MM.1S (cell line): Measurements from ENCODE around the gene SLCO4A1.

ENCODE experiments used
- DNase-seq: peaks from one replicate; pipeline ENCODE4 v3.0.0-alpha.2; 2015
- H2AFZ ChIP-seq: fragments of 300-600 bp; sonication (generic); 2 replicates; pipeline ENCODE4 v1.6.0; 2016; ENCODE audit warnings: antibody characterized with exemption, low read length
- H3F3A ChIP-seq: fragments of 300-600 bp; sonication (generic); 2 replicates; pipeline ENCODE4 v1.6.1; 2016; ENCODE audit warnings: mild to moderate bottlenecking, antibody characterized with exemption, low read length, moderate library complexity, mixed read lengths; ENCODE audit not compliant: insufficient read depth
- H3K27ac ChIP-seq: fragments of 300-600 bp; sonication (generic); 2 replicates; pipeline ENCODE4 v1.5.1; 2016; ENCODE audit warnings: mild to moderate bottlenecking, low read length
- H3K27me3 ChIP-seq: fragments of 300-600 bp; sonication (generic); replicated peaks from 2 replicates; pipeline ENCODE4 v1.6.0; 2016; ENCODE audit warnings: low read length; ENCODE audit not compliant: insufficient read depth
- H3K36me3 ChIP-seq: fragments of 300-600 bp; sonication (generic); replicated peaks from 2 replicates; pipeline ENCODE4 v1.6.1; 2016; ENCODE audit warnings: mild to moderate bottlenecking, low read length, mixed read lengths; ENCODE audit not compliant: insufficient read depth
- H3K4me1 ChIP-seq: fragments of 300-600 bp; sonication (generic); 2 replicates; pipeline ENCODE4 v1.6.1; 2016; ENCODE audit warnings: low read length, mixed read lengths
- H3K4me2 ChIP-seq: fragments of 300-600 bp; sonication (generic); 2 replicates; pipeline ENCODE4 v1.6.0; 2016; ENCODE audit warnings: low read depth, low read length
- H3K4me3 ChIP-seq: fragments of 300-600 bp; sonication (generic); 2 replicates; pipeline ENCODE4 v1.5.1; 2016; ENCODE audit warnings: low read length, mixed read lengths
- H3K79me2 ChIP-seq: fragments of 300-600 bp; sonication (generic); 2 replicates; pipeline ENCODE4 v1.6.1; 2016; ENCODE audit warnings: mixed run types, low read length, mixed read lengths
- H3K9ac ChIP-seq: fragments of 300-600 bp; sonication (generic); 2 replicates; pipeline ENCODE4 v1.6.1; 2016; ENCODE audit warnings: low read length, mixed read lengths
- H3K9me2 ChIP-seq: fragments of 300-600 bp; sonication (generic); replicated peaks from 2 replicates; pipeline ENCODE4 v1.6.1; 2016; ENCODE audit warnings: mild to moderate bottlenecking, low read length, mixed read lengths; ENCODE audit not compliant: insufficient read depth
- H3K9me3 ChIP-seq: fragments of 300-600 bp; sonication (generic); replicated peaks from 2 replicates; pipeline ENCODE4 v1.6.1; 2016; ENCODE audit warnings: mild to moderate bottlenecking, low read length, mixed read lengths; ENCODE audit not compliant: insufficient read depth
- H4K20me1 ChIP-seq: fragments of 300-600 bp; sonication (generic); 2 replicates; pipeline ENCODE4 v1.6.1; 2016; ENCODE audit warnings: mild to moderate bottlenecking, low read length, moderate library complexity, mixed read lengths; ENCODE audit not compliant: insufficient read depth
- CTCF ChIP-seq: fragments of 300-600 bp; sonication (generic); IDR thresholded peaks from 2 replicates; pipeline ENCODE4 v1.5.1; 2016; ENCODE audit warnings: antibody characterized with exemption, low read length, mixed read lengths
- EZH2 ChIP-seq: fragments of 300-600 bp; sonication (generic); optimal IDR thresholded peaks from 2 replicates; pipeline ENCODE3; 2017; ENCODE audit warnings: low read depth, mild to moderate bottlenecking, antibody characterized with exemption, low read length, mixed read lengths
- EZH2phosphoT487 ChIP-seq: fragments of 300-600 bp; sonication (generic); IDR thresholded peaks from 2 replicates; pipeline ENCODE4 v1.6.1; 2018; ENCODE audit warnings: antibody characterized with exemption, low read length

SLCO4A1 gene

DNA sequence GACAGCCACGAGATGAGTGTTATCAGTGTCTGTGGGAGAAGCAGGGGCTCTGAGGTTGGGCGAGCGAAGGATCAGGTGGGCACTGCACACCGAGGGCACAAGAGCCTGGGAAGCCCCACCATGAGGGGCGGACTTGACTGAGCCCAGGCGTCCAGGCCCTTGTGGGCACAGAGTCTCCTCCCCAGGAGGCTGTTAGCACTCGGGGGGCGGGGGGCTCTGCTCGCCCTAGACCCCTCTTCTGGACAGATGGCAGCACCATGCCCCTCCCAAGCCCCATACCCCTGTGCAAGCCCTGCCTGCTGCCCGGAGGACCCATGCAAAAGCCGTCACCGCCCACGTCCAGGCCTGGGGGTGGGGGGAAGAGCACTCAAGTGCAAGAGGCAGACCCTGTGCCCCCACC, 21.7 kb upstream of the SLCO4A1 start:
- Histone ChIP-seq H3K4me3 (no peak overlapping the region), H3K36me3 (no peaks in the 10 kb centered on the region), H3K9ac (no peak overlapping the region), H2AFZ (no peak overlapping the region), H3K9me2 (no peaks in the 10 kb centered on the region), H3F3A (no peaks in the 10 kb centered on the region), H3K4me1 (peaks cover 11% of the 10 kb centered on the region), H3K27me3 (peaks cover 30% of the 10 kb centered on the region), H3K27ac (no peak overlapping the region), H3K79me2 (no peaks in the 10 kb centered on the region), H3K9me3 (no peaks in the 10 kb centered on the region), H4K20me1 (no peaks in the 10 kb centered on the region), H3K4me2 (no peak overlapping the region)
- no peak for DNase-seq
- no peak for TF ChIP-seq EZH2
- no peak for TF ChIP-seq EZH2phosphoT487
- no peak for TF ChIP-seq CTCF

- Histone ChIP-seq H4K20me1 (no peaks in the 10 kb centered on the region), H3K9ac (no peak overlapping the region), H3K9me2 (no peaks in the 10 kb centered on the region), H3K9me3 (no peaks in the 10 kb centered on the region), H3F3A (no peaks in the 10 kb centered on the region), H3K36me3 (no peaks in the 10 kb centered on the region), H3K4me2 (no peak overlapping the region), H3K27ac (no peak overlapping the region), H3K79me2 (no peaks in the 10 kb centered on the region), H3K4me3 (no peak overlapping the region), H3K27me3 (peaks cover 21% of the 10 kb centered on the region), H2AFZ (no peak overlapping the region), H3K4me1 (peaks cover 11% of the 10 kb centered on the region)
- no peak for DNase-seq
- TF ChIP-seq EZH2 (no peak), EZH2phosphoT487 (no peak), CTCF (no peak)
Measured at GRCh38 chr20:62621251-62622110, 20.8 kb upstream of the SLCO4A1 start.

DNA sequence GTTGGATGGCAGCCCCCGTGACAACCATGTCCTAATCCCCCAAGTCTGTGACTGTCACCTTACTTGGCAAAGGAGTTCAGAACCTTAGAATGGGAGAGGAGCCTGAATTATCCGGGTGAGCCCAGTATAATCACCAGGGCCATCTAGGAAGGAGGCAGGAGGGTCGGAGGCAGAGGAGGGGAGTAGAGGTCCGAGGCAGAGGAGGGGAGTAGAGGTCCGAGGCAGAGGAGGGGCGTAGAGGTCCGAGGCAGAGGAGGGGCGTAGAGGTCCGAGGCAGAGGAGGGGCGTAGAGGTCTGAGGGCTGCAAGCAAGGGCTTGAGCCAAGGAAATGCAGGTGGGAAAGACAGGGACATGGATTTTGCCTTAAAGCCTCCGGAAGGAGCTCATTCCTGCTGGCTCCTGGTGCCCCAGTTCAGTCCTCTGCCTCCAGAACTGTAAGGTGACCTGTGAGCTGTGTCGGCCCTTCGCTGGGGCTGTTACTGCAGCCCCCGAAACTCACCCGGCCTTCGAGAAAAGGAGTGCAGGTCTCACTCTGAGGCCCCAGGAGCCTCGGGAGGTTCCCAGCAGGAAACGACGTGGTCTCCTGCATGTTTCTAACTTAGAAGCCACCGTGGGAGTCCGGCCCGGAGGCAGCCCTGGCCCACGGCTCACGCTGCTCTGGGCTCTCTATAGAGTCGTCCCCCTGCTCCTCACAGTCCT, 20.0 kb upstream of the SLCO4A1 start:
- no peak overlapping the region for H3K4me2 ChIP-seq
- H3K9me2 ChIP-seq: no peaks in the 10 kb centered on the region
- H3F3A ChIP-seq: no peaks in the 10 kb centered on the region
- no peaks in the 10 kb centered on the region for H3K9me3 ChIP-seq
- DNase-seq: no peak
- TF ChIP-seq EZH2: no peak
- TF ChIP-seq EZH2phosphoT487: no peak
- TF ChIP-seq CTCF: no peak
- H3K4me3 ChIP-seq: no peak overlapping the region
- H3K27ac ChIP-seq: no peak overlapping the region
- peaks cover 11% of the 10 kb centered on the region for H3K4me1 ChIP-seq
- H3K27me3 ChIP-seq: peaks cover 18% of the 10 kb centered on the region
- H2AFZ ChIP-seq: no peak overlapping the region
- H3K36me3 ChIP-seq: no peaks in the 10 kb centered on the region
- no peaks in the 10 kb centered on the region for H3K79me2 ChIP-seq
- H4K20me1 ChIP-seq: no peaks in the 10 kb centered on the region
- no peak overlapping the region for H3K9ac ChIP-seq
